ENCODE measurements around the gene POLD2.

The POLD2 gene

DNA sequence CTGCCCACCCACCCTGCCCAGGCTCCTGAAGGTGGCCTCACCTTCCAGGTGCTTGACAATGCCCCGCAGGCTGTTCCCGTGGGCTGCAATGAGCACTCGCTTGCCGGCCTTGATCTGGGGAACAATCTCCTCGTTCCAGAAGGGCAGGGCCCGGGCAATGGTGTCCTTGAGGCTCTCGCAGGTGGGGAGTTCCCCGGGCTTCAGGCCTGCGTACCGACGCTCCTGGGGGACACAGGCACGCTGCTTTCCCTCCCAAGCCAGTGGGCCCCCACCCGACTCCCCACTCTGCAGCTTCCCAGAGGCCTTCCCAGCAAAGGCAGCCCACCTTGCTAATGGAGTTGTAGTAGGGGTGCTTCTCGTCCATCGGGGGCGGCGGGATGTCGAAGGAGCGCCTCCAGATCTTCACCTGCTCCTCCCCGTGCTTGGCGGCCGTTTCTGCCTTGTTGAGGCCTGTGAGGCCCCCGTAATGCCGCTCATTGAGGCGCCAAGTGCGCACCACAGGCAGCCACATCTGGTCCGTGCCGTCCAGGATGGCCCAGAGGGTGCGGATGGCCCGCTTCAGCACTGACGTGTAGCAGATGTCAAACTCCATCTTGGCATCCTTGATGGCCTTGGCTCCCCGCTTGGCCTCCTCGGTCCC, 58.4 kb downstream of the POLD2 start:
- no peak for DNase-seq (ENCODE audit: low spot score)
